Lung (tissue), 12 donors: Measurements from ENCODE around the gene ITGAV. TPM values are rescaled to one million over a fixed set of nuclear protein-coding genes. Genes with fewer than 3 reads are reported as not detected.
A peak's percentile ranks its signal among the peaks of the same experiment; 100 is the strongest.

Experiments
- ATAC-seq: fragments of 200-7000 bp; cut with Tn5 transposase; one replicate; pipeline ENCODE4 v1.9.1; 2020; ENCODE audit warnings: moderate number of reproducible peaks; ENCODE audit not compliant: insufficient read depth, low FRiP score
- DNase-seq, 3 donors: peaks; one replicate each; pipeline ENCODE4 v3.0.0-alpha.2; 2013 to 2017
- H3K27ac ChIP-seq, 2 donors: one replicate each; pipeline ENCODE4 v1.5.1; 2013; ENCODE audit warnings: mild to moderate bottlenecking in 2 of 2, moderate library complexity in 2 of 2, control low read depth in 1 of 2, inconsistent platforms in 1 of 2, low read depth in 1 of 2, low read length in 1 of 2
- H3K27me3 ChIP-seq, 3 donors: one replicate each; pipeline ENCODE4 v1.5.1; 2013; ENCODE audit warnings: low read length in 2 of 3; ENCODE audit not compliant: control insufficient read depth in 3 of 3, insufficient read depth in 3 of 3
- H3K36me3 ChIP-seq, 4 donors: one replicate each; pipeline ENCODE4 v1.5.1; 2013; ENCODE audit warnings: low read length in 4 of 4, mild to moderate bottlenecking in 1 of 4, moderate library complexity in 1 of 4; ENCODE audit not compliant: control insufficient read depth in 4 of 4, insufficient read depth in 4 of 4
- H3K4me1 ChIP-seq, 5 donors: one replicate each; pipeline ENCODE4 v1.5.1; 2013; ENCODE audit warnings: low read length in 5 of 5, mild to moderate bottlenecking in 2 of 5, moderate library complexity in 1 of 5; ENCODE audit not compliant: control insufficient read depth in 5 of 5, insufficient read depth in 5 of 5
- H3K4me3 ChIP-seq: one replicate; pipeline ENCODE4 v1.5.1; 2013; ENCODE audit warnings: mild to moderate bottlenecking, control low read depth, moderate library complexity
- H3K9ac ChIP-seq, 2 donors: one replicate each; pipeline ENCODE4 v1.5.1; 2013; ENCODE audit warnings: low read length in 2 of 2, control low read depth in 1 of 2; ENCODE audit not compliant: insufficient read depth in 1 of 2
- H3K9me3 ChIP-seq, 4 donors: one replicate each; pipeline ENCODE4 v1.5.1; 2013; ENCODE audit warnings: low read length in 3 of 4, mild to moderate bottlenecking in 1 of 4, moderate library complexity in 1 of 4; ENCODE audit not compliant: control insufficient read depth in 4 of 4, insufficient read depth in 3 of 4
- CTCF ChIP-seq: IDR thresholded peaks from 2 replicates; pipeline ENCODE4 v1.5.1; 2012; ENCODE audit warnings: mild to moderate bottlenecking; ENCODE audit errors: control extremely low read depth, extremely low read depth
- WGBS, 2 donors: extraction: QIAGEN DNeasy Blood & Tissue Kit; methylation state at CpG; one replicate each; pipeline ENCODE4 v1.1.7; 2013; 5-methylcytosine and 5-hydroxymethylcytosine counted together
- polyA plus RNA-seq, 2 donors: library from polyadenylated mRNA; stranded (reverse); fragments of 200-250 nt; gene quantifications; one replicate each; pipeline ENCODE4 v1.2.1, GENCODE V29; 2013
- total RNA-seq, 2 donors: library from RNA; depleted of rRNA in 1 of 2; stranded (reverse); fragments of >200 nt in 1 of 2; gene quantifications; one replicate each; pipeline ENCODE4 v1.2.1, GENCODE V29; 2014 to 2021
- donor health status: control.
- donor health status: control.
- donor health status: Bipolar disorder and iron deficiency.
- donor health status: healthy.
- donor health status: DM: yes; HTN: yes; CAD: no.

ITGAV gene
- total and polyA plus RNA-seq, 4 donors, result 10.1 to 91.8 (median 43.8) TPM

- peaks cover 0 to 3% (median 0%) of the 10 kb centered on the region in 5 donors for H3K4me1 ChIP-seq
- ATAC-seq, result no peak
- H3K27me3 ChIP-seq, result no peaks in the 10 kb centered on the region
- no peak overlapping the region for H3K9ac ChIP-seq
- H3K4me3 ChIP-seq, result no peak overlapping the region
- no peaks in the 10 kb centered on the region for H3K36me3 ChIP-seq
- WGBS, 2 donors, result 62 to 77% methylated on average over 2 of the region's 2 CpGs
- H3K27ac ChIP-seq, result no peak overlapping the region
- DNase-seq, result no peak
- no peak for TF ChIP-seq CTCF
- no peaks in the 10 kb centered on the region for H3K9me3 ChIP-seq
Observed at GRCh38 chr2:186569897-186570296, 20.0 kb upstream of the ITGAV start.

DNA sequence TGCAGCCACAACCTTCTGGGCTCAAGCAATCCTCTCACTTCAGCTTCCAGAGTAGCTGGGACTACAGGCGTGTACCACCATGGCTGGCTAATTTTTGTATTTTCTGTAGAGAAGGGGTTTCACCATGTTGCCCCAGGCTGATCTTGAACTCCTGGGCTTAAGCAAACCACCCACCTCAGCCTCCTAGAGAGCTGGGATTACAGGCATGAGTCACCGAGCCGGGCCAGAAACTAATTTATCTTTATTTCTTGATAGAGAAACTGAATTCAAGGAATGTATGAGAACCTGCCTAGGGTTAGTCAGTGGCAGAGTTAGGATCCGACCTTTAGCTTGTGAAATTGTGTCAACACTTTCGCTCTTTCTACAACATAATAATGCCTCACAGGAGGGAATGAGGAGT lies 19.3 kb upstream of the ITGAV start:
- Histone ChIP-seq H3K27ac (no peak overlapping the region), H3K4me3 (no peak overlapping the region), H3K9ac (no peak overlapping the region), H3K27me3 (no peaks in the 10 kb centered on the region), H3K4me1 (peaks cover 0 to 6% (median 0%) of the 10 kb centered on the region in 5 donors), H3K36me3 (no peaks in the 10 kb centered on the region), H3K9me3 (no peaks in the 10 kb centered on the region)
- WGBS, 2 donors, result 83 to 87% methylated on average over 5 of the region's 5 CpGs
- ATAC-seq, result peak; percentile 6
- no peak for DNase-seq
- no peak for TF ChIP-seq CTCF

DNA sequence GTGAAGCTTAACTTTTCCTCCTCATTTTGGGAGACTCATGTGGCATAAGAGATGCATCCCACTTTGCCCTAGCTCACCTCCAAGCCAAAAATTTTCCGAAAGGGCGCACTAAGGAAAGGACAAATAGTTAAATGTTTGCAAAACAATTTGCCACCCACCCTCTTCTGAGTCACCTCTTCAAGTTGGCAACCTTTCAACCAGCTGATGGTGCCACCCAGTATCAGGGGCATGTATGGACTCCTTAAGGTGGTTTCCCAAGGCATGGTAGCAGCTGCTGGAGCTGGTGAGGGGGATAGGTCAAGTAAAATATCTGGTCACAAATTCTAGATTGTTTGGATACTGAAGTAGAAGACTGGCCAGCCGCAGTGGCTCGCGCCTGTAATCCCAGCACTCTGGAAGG lies 17.2 kb upstream of the ITGAV start:
- 93 to 98% methylated on average over 5 of the region's 5 CpGs for WGBS, 2 donors
- ATAC-seq (no peak), DNase-seq (no peak)
- Histone ChIP-seq H3K36me3 (no peaks in the 10 kb centered on the region), H3K4me1 (peaks cover 0 to 9% (median 0%) of the 10 kb centered on the region in 5 donors), H3K27me3 (no peaks in the 10 kb centered on the region), H3K9ac (no peak overlapping the region), H3K9me3 (no peaks in the 10 kb centered on the region), H3K27ac (no peak overlapping the region), H3K4me3 (no peak overlapping the region)
- no peak for TF ChIP-seq CTCF

DNA sequence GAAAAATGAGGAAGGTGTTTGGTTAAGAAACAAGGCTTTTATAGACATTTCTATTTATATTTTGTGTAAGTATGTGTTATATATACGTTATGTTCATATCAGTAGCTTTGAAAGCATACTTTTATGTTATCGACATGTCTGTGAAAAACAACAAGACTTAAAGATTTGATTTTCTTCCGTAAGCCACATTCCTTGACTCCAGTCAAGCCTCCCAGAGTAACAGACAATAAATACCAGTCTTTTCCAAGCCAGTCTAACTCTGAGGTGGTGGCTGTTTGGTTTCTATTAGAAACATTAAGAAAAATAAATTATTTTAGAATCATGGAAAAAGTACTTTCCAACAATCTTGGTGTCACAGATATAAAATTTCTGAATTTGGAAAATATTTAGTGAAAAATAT lies 16.3 kb upstream of the ITGAV start:
- peaks cover 0 to 9% (median 0%) of the 10 kb centered on the region in 5 donors for H3K4me1 ChIP-seq
- WGBS, 2 donors, result 91 to 96% methylated on average over 3 of the region's 3 CpGs
- no peak for TF ChIP-seq CTCF

More for the DNA sequence above, 16.3 kb upstream of the ITGAV start:
- no peaks in the 10 kb centered on the region for H3K36me3 ChIP-seq
- no peak overlapping the region for H3K9ac ChIP-seq
- H3K27me3 ChIP-seq, result no peaks in the 10 kb centered on the region
- DNase-seq (no peak), ATAC-seq (no peak)
- H3K9me3 ChIP-seq, result no peaks in the 10 kb centered on the region
- H3K4me3 ChIP-seq, result no peak overlapping the region
- H3K27ac ChIP-seq, result no peak overlapping the region
